B cell (primary cell): ENCODE data around the gene CDK5RAP3.

Experiments used
- CTCF ChIP-seq: fragments of 200-600 bp; IDR thresholded peaks from one replicate; pipeline ENCODE4 v1.8.0; 2022; ENCODE audit warnings: antibody characterized with exemption, mild to moderate bottlenecking
- EZH2 ChIP-seq: IDR thresholded peaks from 2 replicates; pipeline ENCODE4 v1.6.1; 2012; ENCODE audit warnings: borderline replicate concordance, low read depth, mild to moderate bottlenecking, moderate library complexity, low read length; ENCODE audit not compliant: insufficient read depth, poor library complexity, severe bottlenecking

- peak; percentile 87 for TF ChIP-seq CTCF
- no peak for TF ChIP-seq EZH2
Measured at GRCh38 chr17:48026502-48027321, 55.8 kb downstream of the CDK5RAP3 start.
